ENCODE results near the gene CLTC. TPM values are rescaled to one million over a fixed set of nuclear protein-coding genes. Genes with fewer than 3 reads are reported as not detected.

CLTC gene
- total and polyA plus RNA-seq, 2 donors (not counting 1 experiment from before 2014, with no cell fraction given), result 25.9 to 114 TPM

- no peak overlapping the region for H3K9ac ChIP-seq (ENCODE audit: low read length)
These were observed 114.0 kb downstream of the CLTC start for GRCh38 chr17:59733697-59734096.

More at GRCh38 chr17:59733697-59734096, 114.0 kb downstream of the CLTC start:
- no peak for TF ChIP-seq EZH2 (IDR thresholded peaks at IDR 0.05; ENCODE audit: borderline replicate concordance, insufficient read depth, low read depth, low read length, poor library complexity, severe bottlenecking)
- no peak for TF ChIP-seq CTCF (IDR thresholded peaks at IDR 0.05)
- H3K4me3 Mint-ChIP-seq, result no peak overlapping the region
- DNase-seq (no peak), ATAC-seq (ENCODE audit: low read depth) (no peak)
- no peaks in the 10 kb centered on the region for H3K9me3 Mint-ChIP-seq (ENCODE audit: insufficient read depth)
- intact Hi-C loops (cut with micrococcal nuclease), result no loop called here
- H3K4me1 ChIP-seq (ENCODE audit: control insufficient read depth in 2 of 2, insufficient read depth in 2 of 2, low read length in 2 of 2), result no peaks in the 10 kb centered on the region
- H3K27me3 ChIP-seq (replicated peaks in 1 of 4; ENCODE audit: control extremely low read depth in 1 of 4, control insufficient read depth in 3 of 4, insufficient read depth in 4 of 4, low read length in 3 of 4), result no peaks in the 10 kb centered on the region
- H3K27ac ChIP-seq (ENCODE audit: low read length in 2 of 2), result no peak overlapping the region
- H3K36me3 ChIP-seq (replicated peaks in 1 of 2; ENCODE audit: control extremely low read depth in 1 of 2, control insufficient read depth in 1 of 2, extremely low read depth in 1 of 2, insufficient read depth in 2 of 2, low read length in 1 of 2), result peaks cover 9 to 15% of the 10 kb centered on the region in 2 experiments
- H3K79me2 ChIP-seq (ENCODE audit: control insufficient read depth, insufficient read depth, low read length), result peaks cover 9% of the 10 kb centered on the region
- no peak overlapping the region for H3K27ac Mint-ChIP-seq
- H3K9me3 ChIP-seq (ENCODE audit: control extremely low read depth in 1 of 3, control insufficient read depth in 2 of 3, insufficient read depth in 1 of 3, low read length in 2 of 3), result no peaks in the 10 kb centered on the region
- H2AFZ ChIP-seq (ENCODE audit: insufficient read depth, low read depth, low read length, poor library complexity, severe bottlenecking), result no peak overlapping the region
- H3K4me2 ChIP-seq (replicated peaks; ENCODE audit: low read depth, low read length, poor library complexity, severe bottlenecking), result no peak overlapping the region
- ChIA-PET POLR2A (interaction anchor here (0.5 kb wide), 1 partner anchor 11 kb away, joined by 7 read pairs; no protein-coding TSS in a partner anchor), CTCF (interaction anchor here (0.7 to 1.1 kb wide), 6 partner anchors 8 to 423 kb away, joined by 3 to 5 read pairs (median 4); no protein-coding TSS in a partner anchor)
- no CpG with 5 or more reads among the region's 2 CpGs for WGBS (ENCODE audit: insufficient coverage)
- peaks cover 5% of the 10 kb centered on the region for H4K20me1 ChIP-seq (ENCODE audit: control insufficient read depth, insufficient read depth, low read length, poor library complexity, severe bottlenecking)
- H3K4me3 ChIP-seq (ENCODE audit: control extremely low read depth in 1 of 5, extremely low read depth in 1 of 5, insufficient read depth in 1 of 5, low read depth in 2 of 5, low read length in 4 of 5), result no peak overlapping the region
- H3K4me1 Mint-ChIP-seq, result no peaks in the 10 kb centered on the region
- H3K27me3 Mint-ChIP-seq, result no peaks in the 10 kb centered on the region
